Left colon (tissue), 2 donors: ENCODE measurements around the gene TOM1L2. TPM values are rescaled to one million over a fixed set of nuclear protein-coding genes. Genes with fewer than 3 reads are reported as not detected.

ENCODE experiments used
- ATAC-seq: fragments of 200-7000 bp; cut with Tn5 transposase; one replicate; pipeline ENCODE4 v1.9.1; 2020; ENCODE audit warnings: mild to moderate bottlenecking, moderate library complexity
- DNase-seq, 2 donors: peaks; one replicate each; pipeline ENCODE4 v3.0.0-alpha.2; 2020
- intact Hi-C, 2 donors: fragments of 100-400 bp; cut with DNase I in 1 of 2; cut with micrococcal nuclease in 1 of 2; formaldehyde crosslinking; loops; one replicate each; pipeline versions ENCODE4 v1.11.2 to v1.14.0; 2022; cut with DNase I, micrococcal nuclease
- total RNA-seq, 2 donors: library from RNA; stranded (reverse); fragmentation: NEBNext Ultra II Directional; extraction: Animal tissue kit (Norgen Biotek cat#: 25700); gene quantifications; one replicate each; pipeline ENCODE4 v1.2.1, GENCODE V29; 2021
- donor health status: DM: no; HTN: no; CAD: no.
- donor health status: DM: yes; HTN: yes; CAD: no.

The TOM1L2 gene
- total RNA-seq, 2 donors from 2014 or later: 55.5 to 72.9 TPM

- DNase-seq: no peak
- intact Hi-C loops: loop anchor here in 1 of 2 donors (10.0 kb wide), 1 partner anchor 143 kb away; the partner anchor contains the start of genes ATPAF2 and GID4
- ATAC-seq: peak; percentile 63
Observed at GRCh38 chr17:17892009-17892408, 80.2 kb downstream of the TOM1L2 start.

GRCh38 chr17:17890773-17891759, 81.1 kb downstream of the TOM1L2 start:
- ATAC-seq (peak; percentile 90), DNase-seq (peak; percentile 47 to 52)
- intact Hi-C loops: loop anchor here in 1 of 2 donors (10.0 kb wide), 1 partner anchor 144 kb away; the partner anchor contains the start of genes ATPAF2 and GID4

GRCh38 chr17:17889922-17890321, 82.3 kb downstream of the TOM1L2 start:
- DNase-seq: no peak
- intact Hi-C loops: loop anchor here in 1 of 2 donors (10.0 kb wide), 1 partner anchor 145 kb away; the partner anchor contains the start of genes ATPAF2 and GID4
- ATAC-seq: no peak

GRCh38 chr17:17888821-17889220, 83.4 kb downstream of the TOM1L2 start:
- intact Hi-C loops: no loop called here
- DNase-seq (no peak), ATAC-seq (no peak)

- DNase-seq (no peak), ATAC-seq (no peak)
- intact Hi-C loops: no loop called here
Observed at GRCh38 chr17:17888371-17888770, 83.8 kb downstream of the TOM1L2 start.

GRCh38 chr17:17887752-17888304, 84.4 kb downstream of the TOM1L2 start:
- intact Hi-C loops: no loop called here
- DNase-seq (no peak), ATAC-seq (no peak)

GRCh38 chr17:17886726-17887125, 85.5 kb downstream of the TOM1L2 start:
- intact Hi-C loops: no loop called here
- ATAC-seq: peak; percentile 19
- no peak for DNase-seq

- ATAC-seq (peak; percentile 80), DNase-seq (peak in 1 of 2 donors; percentile 65)
- intact Hi-C loops: no loop called here
Observed at GRCh38 chr17:17886226-17886625, 86.0 kb downstream of the TOM1L2 start.

- intact Hi-C loops: no loop called here
- ATAC-seq: no peak
- DNase-seq: no peak
Observed at GRCh38 chr17:17884391-17885357, 87.5 kb downstream of the TOM1L2 start.

GRCh38 chr17:17883801-17884200, 88.4 kb downstream of the TOM1L2 start:
- intact Hi-C loops: no loop called here
- ATAC-seq (no peak), DNase-seq (no peak)

- intact Hi-C loops: no loop called here
- ATAC-seq: no peak
Observed at GRCh38 chr17:17882082-17882581, 90.1 kb downstream of the TOM1L2 start.

GRCh38 chr17:17880577-17881196, 91.5 kb downstream of the TOM1L2 start:
- intact Hi-C loops: no loop called here

More at GRCh38 chr17:17882082-17882581, 90.1 kb downstream of the TOM1L2 start:
- no peak for DNase-seq

GRCh38 chr17:17877529-17878358, 94.5 kb downstream of the TOM1L2 start:
- peak; percentile 32 to 73 for DNase-seq
- peak; percentile 51 for ATAC-seq
- intact Hi-C loops: no loop called here

More at GRCh38 chr17:17880577-17881196, 91.5 kb downstream of the TOM1L2 start:
- ATAC-seq (no peak), DNase-seq (no peak)

GRCh38 chr17:17876959-17877528, 95.2 kb downstream of the TOM1L2 start:
- no peak for DNase-seq
- intact Hi-C loops: no loop called here
- ATAC-seq: peak; percentile 15

- ATAC-seq (no peak), DNase-seq (no peak)
- intact Hi-C loops: no loop called here
Observed at GRCh38 chr17:17874478-17874877, 97.7 kb downstream of the TOM1L2 start.

- DNase-seq (no peak), ATAC-seq (no peak)
- intact Hi-C loops: no loop called here
Observed at GRCh38 chr17:17873450-17873991, 98.7 kb downstream of the TOM1L2 start.
